ENCODE results near the gene RENBP.
A peak's percentile ranks its signal among the peaks of the same experiment; 100 is the strongest.

Gene RENBP

GRCh38 chrX:153974003-153974725 is 29.7 kb upstream of the RENBP start:
- no peak overlapping the region for H3K4me3 ChIP-seq (ENCODE audit: control insufficient read depth, low read depth, low read length)
- DNase-seq (ENCODE audit: low read depth), result no peak
- no peak for TF ChIP-seq CTCF (conservative IDR thresholded peaks at IDR 0.05; ENCODE audit: control insufficient read depth, insufficient read depth, low read depth, low read length)

GRCh38 chrX:153973127-153974002 is 28.9 kb upstream of the RENBP start:
- no peak for TF ChIP-seq CTCF (conservative IDR thresholded peaks at IDR 0.05; ENCODE audit: control insufficient read depth, insufficient read depth, low read depth, low read length)
- H3K4me3 ChIP-seq (ENCODE audit: control insufficient read depth, low read depth, low read length), result peak overlapping the region; percentile 64
- peak; percentile 26 for DNase-seq (ENCODE audit: low read depth)

GRCh38 chrX:153972368-153973126 is 28.1 kb upstream of the RENBP start, which contains the start of gene TMEM187:
Gene TMEM187 (plus strand): TSS chrX:153972754. CDS start chrX:153982063, 9,309 bp downstream.
- no peak for TF ChIP-seq CTCF (conservative IDR thresholded peaks at IDR 0.05; ENCODE audit: control insufficient read depth, insufficient read depth, low read depth, low read length)
- peak within 1 kb of the TSS; percentile 95 for H3K4me3 ChIP-seq (ENCODE audit: control insufficient read depth, low read depth, low read length)

GRCh38 chrX:153971450-153972367 is 27.3 kb upstream of the RENBP start, which contains the start of gene HCFC1:
Gene HCFC1 (minus strand): TSS chrX:153971818. CDS start chrX:153970840, 978 bp downstream.
- no peak for TF ChIP-seq CTCF (conservative IDR thresholded peaks at IDR 0.05; ENCODE audit: control insufficient read depth, insufficient read depth, low read depth, low read length)
- H3K4me3 ChIP-seq (ENCODE audit: control insufficient read depth, low read depth, low read length), result peak within 1 kb of the TSS; percentile 95
- peak; percentile 86 for DNase-seq (ENCODE audit: low read depth)

More at GRCh38 chrX:153972368-153973126, 28.1 kb upstream of the RENBP start, which contains the start of gene TMEM187:
- DNase-seq (ENCODE audit: low read depth), result peak; percentile 90

GRCh38 chrX:153971124-153971449 is 26.6 kb upstream of the RENBP start:
- no peak for TF ChIP-seq CTCF (conservative IDR thresholded peaks at IDR 0.05; ENCODE audit: control insufficient read depth, insufficient read depth, low read depth, low read length)
- H3K4me3 ChIP-seq (ENCODE audit: control insufficient read depth, low read depth, low read length), result peak overlapping the region; percentile 95
- DNase-seq (ENCODE audit: low read depth), result peak; percentile 87

Measured in fibroblast of mammary gland (primary cell).